Astrocyte of the spinal cord (primary cell): ENCODE measurements around the gene CWC27.

ENCODE experiments used
- DNase-seq: peaks from one replicate; pipeline ENCODE4 v3.0.0; 2011; ENCODE audit warnings: low read depth, low spot score
- H3K4me3 ChIP-seq: 2 replicates; pipeline ENCODE4 v1.5.1; 2011; ENCODE audit warnings: low read depth, mild to moderate bottlenecking, low read length, moderate library complexity
- CTCF ChIP-seq: IDR thresholded peaks from 2 replicates; pipeline ENCODE4 v1.5.1; 2012; ENCODE audit warnings: low read depth, mild to moderate bottlenecking, low read length, inconsistent platforms
- in situ Hi-C: cut with HindIII; loops from 2 replicates; pipeline ENCODE4 v1.10.0; 2017; ENCODE audit warnings: low sequenced_read_pairs

The CWC27 gene

GRCh38 chr5:64839936-64840335 lies 71.2 kb downstream of the CWC27 start:
- in situ Hi-C loops = no loop called here
- DNase-seq = no peak
- H3K4me3 ChIP-seq = no peak overlapping the region
- TF ChIP-seq CTCF = no peak

- in situ Hi-C loops = no loop called here
- no peak for DNase-seq
- H3K4me3 ChIP-seq = no peak overlapping the region
- no peak for TF ChIP-seq CTCF
Observed at GRCh38 chr5:64840958-64841357, 72.2 kb downstream of the CWC27 start.

- H3K4me3 ChIP-seq = no peak overlapping the region
- DNase-seq = no peak
- TF ChIP-seq CTCF = no peak
- in situ Hi-C loops = no loop called here
Observed at GRCh38 chr5:64853777-64854176, 85.0 kb downstream of the CWC27 start.

GRCh38 chr5:64854855-64855254 lies 86.1 kb downstream of the CWC27 start:
- TF ChIP-seq CTCF = no peak
- in situ Hi-C loops = no loop called here
- no peak overlapping the region for H3K4me3 ChIP-seq
- DNase-seq = no peak

- in situ Hi-C loops = no loop called here
- no peak for DNase-seq
- H3K4me3 ChIP-seq = no peak overlapping the region
- TF ChIP-seq CTCF = no peak
Observed at GRCh38 chr5:64859881-64860280, 91.2 kb downstream of the CWC27 start.

GRCh38 chr5:64861281-64861680 lies 92.6 kb downstream of the CWC27 start:
- in situ Hi-C loops = no loop called here
- no peak for TF ChIP-seq CTCF
- no peak overlapping the region for H3K4me3 ChIP-seq
- no peak for DNase-seq

GRCh38 chr5:64864171-64864570 lies 95.4 kb downstream of the CWC27 start:
- no peak for DNase-seq
- H3K4me3 ChIP-seq = no peak overlapping the region
- in situ Hi-C loops = no loop called here
- no peak for TF ChIP-seq CTCF
